Upper lobe of right lung (tissue), 1 donor: ENCODE data around the gene ARHGAP33. TPM values are rescaled to one million over a fixed set of nuclear protein-coding genes. Genes with fewer than 3 reads are reported as not detected.

Experiments used
- ATAC-seq: fragments of 200-7000 bp; cut with Tn5 transposase; one replicate; pipeline ENCODE4 v1.9.1; 2020; ENCODE audit warnings: mild to moderate bottlenecking, moderate library complexity
- DNase-seq: peaks from one replicate; pipeline ENCODE4 v3.0.0-alpha.2; 2020
- H3K27ac ChIP-seq: fragments of 200-600 bp; one replicate; pipeline ENCODE4 v1.8.0; 2022
- H3K27me3 ChIP-seq: fragments of 200-600 bp; one replicate; pipeline ENCODE4 v1.8.0; 2022; ENCODE audit warnings: mild to moderate bottlenecking
- H3K36me3 ChIP-seq: fragments of 200-600 bp; one replicate; pipeline ENCODE4 v1.8.0; 2022
- H3K4me1 ChIP-seq: fragments of 200-600 bp; one replicate; pipeline ENCODE4 v1.8.0; 2022
- H3K4me3 ChIP-seq: fragments of 200-600 bp; one replicate; pipeline ENCODE4 v1.8.0; 2022; ENCODE audit warnings: mild to moderate bottlenecking
- H3K9me3 ChIP-seq: fragments of 200-600 bp; one replicate; pipeline ENCODE4 v1.8.0; 2022
- intact Hi-C: fragments of 100-400 bp; cut with DNase I; formaldehyde crosslinking; loops from one replicate; pipeline ENCODE4 v1.11.0; 2022
- total RNA-seq: library from RNA; stranded (reverse); fragmentation: NEBNext Ultra II Directional; extraction: Animal tissue kit (Norgen Biotek cat#: 25700); gene quantifications from one replicate; pipeline ENCODE4 v1.2.1, GENCODE V29; 2021
- TF ChIP-seq, protein P1 (sequence below): fragments of 200-600 bp; IDR thresholded peaks from one replicate; pipeline ENCODE4 v1.8.0; 2022; ENCODE audit warnings: antibody characterized with exemption
- donor health status: DM: no; HTN: yes; CAD: no; lungs with severe emphysema.

The ARHGAP33 gene
- total RNA-seq, 1 donor from 2014 or later, result 6.8 TPM

DNA sequence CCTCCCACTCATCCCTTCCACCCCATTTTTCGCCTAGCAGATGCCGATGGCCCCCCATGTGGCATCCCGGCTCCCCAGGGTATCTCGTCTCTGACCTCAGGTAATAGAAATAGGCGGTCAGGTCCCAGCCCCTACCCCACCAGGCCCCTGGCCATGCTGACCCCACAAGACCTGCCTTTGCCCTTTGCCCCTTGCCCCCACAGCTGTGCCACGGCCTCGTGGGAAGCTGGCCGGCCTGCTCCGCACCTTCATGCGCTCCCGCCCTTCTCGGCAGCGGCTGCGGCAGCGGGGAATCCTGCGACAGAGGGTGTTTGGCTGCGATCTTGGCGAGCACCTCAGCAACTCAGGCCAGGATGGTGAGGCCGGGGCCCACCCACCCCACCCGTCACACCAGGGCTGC lies 5.4 kb downstream of the ARHGAP33 start:
- no peak overlapping the region for H3K27ac ChIP-seq
- no peaks in the 10 kb centered on the region for H3K36me3 ChIP-seq
- DNase-seq (no peak), ATAC-seq (no peak)
- no peaks in the 10 kb centered on the region for H3K4me1 ChIP-seq
- H3K4me3 ChIP-seq, result no peak overlapping the region
- TF ChIP-seq, protein P1, sequence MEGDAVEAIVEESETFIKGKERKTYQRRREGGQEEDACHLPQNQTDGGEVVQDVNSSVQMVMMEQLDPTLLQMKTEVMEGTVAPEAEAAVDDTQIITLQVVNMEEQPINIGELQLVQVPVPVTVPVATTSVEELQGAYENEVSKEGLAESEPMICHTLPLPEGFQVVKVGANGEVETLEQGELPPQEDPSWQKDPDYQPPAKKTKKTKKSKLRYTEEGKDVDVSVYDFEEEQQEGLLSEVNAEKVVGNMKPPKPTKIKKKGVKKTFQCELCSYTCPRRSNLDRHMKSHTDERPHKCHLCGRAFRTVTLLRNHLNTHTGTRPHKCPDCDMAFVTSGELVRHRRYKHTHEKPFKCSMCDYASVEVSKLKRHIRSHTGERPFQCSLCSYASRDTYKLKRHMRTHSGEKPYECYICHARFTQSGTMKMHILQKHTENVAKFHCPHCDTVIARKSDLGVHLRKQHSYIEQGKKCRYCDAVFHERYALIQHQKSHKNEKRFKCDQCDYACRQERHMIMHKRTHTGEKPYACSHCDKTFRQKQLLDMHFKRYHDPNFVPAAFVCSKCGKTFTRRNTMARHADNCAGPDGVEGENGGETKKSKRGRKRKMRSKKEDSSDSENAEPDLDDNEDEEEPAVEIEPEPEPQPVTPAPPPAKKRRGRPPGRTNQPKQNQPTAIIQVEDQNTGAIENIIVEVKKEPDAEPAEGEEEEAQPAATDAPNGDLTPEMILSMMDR, result no peak
- no peaks in the 10 kb centered on the region for H3K27me3 ChIP-seq
- intact Hi-C loops, result no loop called here
- H3K9me3 ChIP-seq, result no peaks in the 10 kb centered on the region

DNA sequence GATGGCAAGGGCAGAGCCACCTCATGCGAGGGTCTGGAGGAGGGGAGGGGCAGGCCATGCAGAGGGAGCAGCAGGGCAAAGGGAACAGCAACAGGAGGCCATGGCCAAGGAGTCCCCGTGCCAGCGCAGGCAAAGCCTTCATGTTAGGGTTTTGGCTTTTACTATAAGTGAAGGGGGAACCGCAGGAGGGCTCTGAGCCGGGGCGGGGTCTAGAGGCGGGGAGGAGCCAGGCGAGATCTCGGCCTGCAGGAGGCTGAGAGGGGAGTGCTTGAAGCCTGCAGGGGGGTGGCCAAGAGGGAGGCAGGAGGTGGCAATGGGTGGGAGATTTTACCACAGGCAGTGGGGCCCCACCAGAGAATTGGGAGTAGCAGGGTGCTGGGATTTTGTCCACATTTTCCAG lies 6.3 kb downstream of the ARHGAP33 start:
- no peak overlapping the region for H3K4me3 ChIP-seq
- no peaks in the 10 kb centered on the region for H3K36me3 ChIP-seq
- ATAC-seq (no peak), DNase-seq (no peak)
- H3K27ac ChIP-seq, result no peak overlapping the region
- no peaks in the 10 kb centered on the region for H3K9me3 ChIP-seq
- no peaks in the 10 kb centered on the region for H3K4me1 ChIP-seq
- TF ChIP-seq, protein P1, result no peak
- no peaks in the 10 kb centered on the region for H3K27me3 ChIP-seq
- intact Hi-C loops, result no loop called here

DNA sequence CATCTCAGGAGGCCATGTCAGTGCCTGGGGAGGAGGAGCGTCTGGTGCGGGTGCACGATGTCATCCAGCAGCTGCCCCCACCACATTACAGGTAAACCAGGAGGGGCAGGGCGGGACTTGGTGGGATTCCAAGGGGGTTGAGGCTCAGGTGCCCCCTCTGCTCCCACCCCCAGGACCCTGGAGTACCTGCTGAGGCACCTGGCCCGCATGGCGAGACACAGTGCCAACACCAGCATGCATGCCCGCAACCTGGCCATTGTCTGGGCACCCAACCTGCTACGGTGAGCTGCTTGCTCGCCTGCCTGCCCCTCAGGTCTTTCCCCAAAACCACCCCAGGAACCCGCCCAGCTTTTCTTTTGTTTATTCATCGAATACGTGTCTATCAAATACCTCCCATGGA lies 7.2 kb downstream of the ARHGAP33 start:
- H3K36me3 ChIP-seq, result no peaks in the 10 kb centered on the region

DNA sequence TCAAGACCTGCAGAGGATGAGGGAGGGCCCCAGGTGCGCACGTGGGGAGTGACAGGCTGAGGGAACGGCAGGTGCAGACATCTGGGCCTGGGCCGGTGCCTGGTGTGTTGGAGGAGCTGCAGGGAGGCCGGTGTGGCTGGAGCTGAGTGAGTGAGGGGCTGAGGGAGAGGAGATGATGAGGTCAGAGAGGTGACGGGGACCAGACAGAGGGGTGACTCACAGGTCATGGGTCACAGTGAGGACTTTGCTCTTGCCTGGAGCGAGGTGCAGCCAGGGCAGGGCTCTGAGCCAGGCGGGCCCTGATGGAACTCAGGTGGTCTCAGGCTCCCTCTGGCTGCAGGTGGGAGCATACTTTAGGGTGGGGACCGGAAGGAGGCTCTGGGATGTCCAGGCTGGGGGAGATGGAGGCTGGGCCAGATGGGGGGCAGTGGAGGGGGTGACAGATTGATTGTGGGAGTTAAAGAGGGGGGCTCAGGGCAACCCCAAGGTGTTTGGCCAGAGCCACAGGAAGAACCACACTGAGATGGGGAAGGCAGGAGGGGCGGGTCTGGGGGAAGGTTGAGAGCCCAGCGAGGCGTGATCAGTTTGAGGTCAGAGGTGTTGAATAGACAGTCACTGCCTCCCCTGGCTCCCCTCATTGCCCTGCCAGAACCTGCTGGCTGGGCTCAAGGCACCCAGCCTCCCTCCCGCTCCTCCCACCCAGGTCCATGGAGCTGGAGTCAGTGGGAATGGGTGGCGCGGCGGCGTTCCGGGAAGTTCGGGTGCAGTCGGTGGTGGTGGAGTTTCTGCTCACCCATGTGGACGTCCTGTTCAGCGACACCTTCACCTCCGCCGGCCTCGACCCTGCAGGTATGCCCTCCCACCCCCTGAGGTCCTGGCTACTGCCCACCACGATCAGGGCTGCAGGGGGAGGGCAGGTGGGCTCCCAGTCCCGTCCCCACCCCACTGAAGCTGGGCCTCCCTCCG lies 8.4 kb downstream of the ARHGAP33 start:
- TF ChIP-seq, protein P1, result no peak
- H3K27me3 ChIP-seq, result no peaks in the 10 kb centered on the region
- H3K36me3 ChIP-seq, result no peaks in the 10 kb centered on the region
- DNase-seq (no peak), ATAC-seq (no peak)
- no peak overlapping the region for H3K27ac ChIP-seq
- intact Hi-C loops, result no loop called here
- H3K4me1 ChIP-seq, result no peaks in the 10 kb centered on the region
- H3K9me3 ChIP-seq, result no peaks in the 10 kb centered on the region
- H3K4me3 ChIP-seq, result no peak overlapping the region

More for the DNA sequence above, 7.2 kb downstream of the ARHGAP33 start:
- H3K27ac ChIP-seq, result no peak overlapping the region
- H3K4me1 ChIP-seq, result no peaks in the 10 kb centered on the region
- no peaks in the 10 kb centered on the region for H3K9me3 ChIP-seq
- DNase-seq, result peak; percentile 62
- H3K4me3 ChIP-seq, result no peak overlapping the region
- ATAC-seq, result no peak
- TF ChIP-seq, protein P1, result no peak
- no peaks in the 10 kb centered on the region for H3K27me3 ChIP-seq
- intact Hi-C loops, result no loop called here

DNA sequence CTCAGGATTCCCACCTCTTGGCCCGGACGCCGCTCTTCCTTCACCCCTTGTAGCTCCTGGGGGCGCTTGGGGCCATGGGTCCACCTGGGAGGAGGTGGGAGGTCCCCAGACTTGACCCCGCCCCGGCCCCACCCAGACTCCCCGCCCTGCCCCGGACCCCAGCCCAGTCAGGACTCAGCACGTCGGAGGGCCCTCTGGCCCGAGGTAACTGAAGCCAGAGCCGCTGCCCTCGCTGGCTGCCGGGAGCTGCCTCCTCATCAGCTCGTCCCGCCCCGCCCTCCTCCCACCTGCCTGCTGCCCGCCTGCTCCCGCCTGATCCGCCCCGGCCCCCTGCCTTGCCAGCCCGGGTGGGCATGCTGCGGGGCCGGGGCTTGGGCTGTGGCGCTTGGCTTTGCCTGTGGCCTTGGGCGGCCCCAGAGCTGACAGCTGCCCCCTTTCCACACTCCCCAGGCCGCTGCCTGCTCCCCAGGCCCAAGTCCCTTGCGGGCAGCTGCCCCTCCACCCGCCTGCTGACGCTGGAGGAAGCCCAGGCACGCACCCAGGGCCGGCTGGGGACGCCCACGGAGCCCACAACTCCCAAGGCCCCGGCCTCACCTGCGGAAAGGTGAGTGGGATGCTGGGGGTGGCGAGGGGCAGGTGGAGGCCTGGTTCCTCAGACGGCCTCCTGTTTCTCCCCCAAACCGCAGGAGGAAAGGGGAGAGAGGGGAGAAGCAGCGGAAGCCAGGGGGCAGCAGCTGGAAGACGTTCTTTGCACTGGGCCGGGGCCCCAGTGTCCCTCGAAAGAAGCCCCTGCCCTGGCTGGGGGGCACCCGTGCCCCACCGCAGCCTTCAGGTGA lies 9.4 kb downstream of the ARHGAP33 start:
- ATAC-seq (no peak), DNase-seq (no peak)
- H3K4me3 ChIP-seq, result no peak overlapping the region
- intact Hi-C loops, result no loop called here
- H3K36me3 ChIP-seq, result no peaks in the 10 kb centered on the region
- TF ChIP-seq, protein P1, result no peak
- no peaks in the 10 kb centered on the region for H3K4me1 ChIP-seq
- no peak overlapping the region for H3K27ac ChIP-seq
- H3K9me3 ChIP-seq, result no peaks in the 10 kb centered on the region
- H3K27me3 ChIP-seq, result no peaks in the 10 kb centered on the region
